Measurements from ENCODE around the gene CAMTA1.

GRCh38 chr1:7751174-7751573 is 965.9 kb downstream of the CAMTA1 start:
- TF ChIP-seq CREB5 (CRISPR knock-in tag; IDR thresholded peaks at IDR 0.05; ENCODE audit: low read depth) = no peak
- no peak for TF ChIP-seq ARNTL (CRISPR knock-in tag; IDR thresholded peaks at IDR 0.05; ENCODE audit: borderline replicate concordance, low read depth)
- TF ChIP-seq ZFP3 (CRISPR knock-in tag; IDR thresholded peaks at IDR 0.05) = no peak
- TF ChIP-seq ZFP30 (CRISPR knock-in tag; IDR thresholded peaks at IDR 0.05) = no peak
- TF ChIP-seq ZNF565 (CRISPR knock-in tag; conservative IDR thresholded peaks at IDR 0.05; ENCODE audit: low read depth) = no peak
- no peak for TF ChIP-seq PATZ1 (CRISPR knock-in tag; IDR thresholded peaks at IDR 0.05; ENCODE audit: borderline replicate concordance)
